Measurements from ENCODE around the gene RBBP5.

The RBBP5 gene

GRCh38 chr1:205111354-205111753 lies 10.4 kb downstream of the RBBP5 start:
- H3K4me1 ChIP-seq (ENCODE audit: low read length): peaks cover 18% of the 10 kb centered on the region
- peak overlapping the region; percentile 59 for H3K27ac ChIP-seq (ENCODE audit: low read length)
- peaks cover 9% of the 10 kb centered on the region for H4K20me1 ChIP-seq (ENCODE audit: insufficient read depth, low read length)
- peaks cover 11% of the 10 kb centered on the region for H3K79me2 ChIP-seq (ENCODE audit: low read length)
- peaks cover 48% of the 10 kb centered on the region for H3K36me3 ChIP-seq (replicated peaks; ENCODE audit: low read depth, low read length)
- H3K9ac ChIP-seq (ENCODE audit: low read length): no peak overlapping the region
- H3K4me2 ChIP-seq (ENCODE audit: low read length): peak overlapping the region; percentile 44
- H2AFZ ChIP-seq (ENCODE audit: low read depth, low read length): no peak overlapping the region
- H3K4me3 ChIP-seq (ENCODE audit: low read length): no peak overlapping the region
- no peaks in the 10 kb centered on the region for H3K9me3 ChIP-seq (ENCODE audit: insufficient read depth, low read length)
- TF ChIP-seq EZH2phosphoT487 (IDR thresholded peaks at IDR 0.05; ENCODE audit: low read depth) (no peak), CTCF (IDR thresholded peaks at IDR 0.05; ENCODE audit: low read depth, low read length) (no peak)
- H3K27me3 ChIP-seq (ENCODE audit: low read depth, low read length): no peaks in the 10 kb centered on the region

- Histone ChIP-seq H3K4me2 (ENCODE audit: low read length) (no peak overlapping the region), H3K36me3 (replicated peaks; ENCODE audit: low read depth, low read length) (peaks cover 55% of the 10 kb centered on the region), H3K4me3 (ENCODE audit: low read length) (no peak overlapping the region), H3K4me1 (ENCODE audit: low read length) (peaks cover 18% of the 10 kb centered on the region), H3K27me3 (ENCODE audit: low read depth, low read length) (no peaks in the 10 kb centered on the region), H2AFZ (ENCODE audit: low read depth, low read length) (no peak overlapping the region), H3K9me3 (ENCODE audit: insufficient read depth, low read length) (no peaks in the 10 kb centered on the region), H3K9ac (ENCODE audit: low read length) (no peak overlapping the region), H3K79me2 (ENCODE audit: low read length) (peaks cover 10% of the 10 kb centered on the region), H3K27ac (ENCODE audit: low read length) (no peak overlapping the region), H4K20me1 (ENCODE audit: insufficient read depth, low read length) (peaks cover 13% of the 10 kb centered on the region)
- TF ChIP-seq EZH2phosphoT487 (IDR thresholded peaks at IDR 0.05; ENCODE audit: low read depth) (no peak), CTCF (IDR thresholded peaks at IDR 0.05; ENCODE audit: low read depth, low read length) (no peak)
Measured at GRCh38 chr1:205109711-205110110, 12.1 kb downstream of the RBBP5 start.

- Histone ChIP-seq H3K9ac (ENCODE audit: low read length) (no peak overlapping the region), H3K36me3 (replicated peaks; ENCODE audit: low read depth, low read length) (peaks cover 52% of the 10 kb centered on the region), H2AFZ (ENCODE audit: low read depth, low read length) (no peak overlapping the region), H3K4me2 (ENCODE audit: low read length) (no peak overlapping the region), H3K4me1 (ENCODE audit: low read length) (peaks cover 18% of the 10 kb centered on the region), H3K4me3 (ENCODE audit: low read length) (no peak overlapping the region), H3K27ac (ENCODE audit: low read length) (no peak overlapping the region), H3K27me3 (ENCODE audit: low read depth, low read length) (no peaks in the 10 kb centered on the region), H3K79me2 (ENCODE audit: low read length) (peaks cover 9% of the 10 kb centered on the region), H3K9me3 (ENCODE audit: insufficient read depth, low read length) (no peaks in the 10 kb centered on the region), H4K20me1 (ENCODE audit: insufficient read depth, low read length) (peaks cover 13% of the 10 kb centered on the region)
- TF ChIP-seq EZH2phosphoT487 (IDR thresholded peaks at IDR 0.05; ENCODE audit: low read depth): no peak
- TF ChIP-seq CTCF (IDR thresholded peaks at IDR 0.05; ENCODE audit: low read depth, low read length): no peak
Measured at GRCh38 chr1:205109269-205109668, 12.5 kb downstream of the RBBP5 start.

- H3K9me3 ChIP-seq (ENCODE audit: insufficient read depth, low read length): no peaks in the 10 kb centered on the region
- no peak for TF ChIP-seq CTCF (IDR thresholded peaks at IDR 0.05; ENCODE audit: low read depth, low read length)
- no peak for TF ChIP-seq EZH2phosphoT487 (IDR thresholded peaks at IDR 0.05; ENCODE audit: low read depth)
- no peak overlapping the region for H3K4me3 ChIP-seq (ENCODE audit: low read length)
- H3K79me2 ChIP-seq (ENCODE audit: low read length): peaks cover 9% of the 10 kb centered on the region
- H4K20me1 ChIP-seq (ENCODE audit: insufficient read depth, low read length): peaks cover 13% of the 10 kb centered on the region
- H3K27ac ChIP-seq (ENCODE audit: low read length): no peak overlapping the region
- H3K4me1 ChIP-seq (ENCODE audit: low read length): peaks cover 18% of the 10 kb centered on the region
- H3K36me3 ChIP-seq (replicated peaks; ENCODE audit: low read depth, low read length): peaks cover 52% of the 10 kb centered on the region
- H2AFZ ChIP-seq (ENCODE audit: low read depth, low read length): no peak overlapping the region
- H3K27me3 ChIP-seq (ENCODE audit: low read depth, low read length): no peaks in the 10 kb centered on the region
- H3K9ac ChIP-seq (ENCODE audit: low read length): no peak overlapping the region
- no peak overlapping the region for H3K4me2 ChIP-seq (ENCODE audit: low read length)
Measured at GRCh38 chr1:205108464-205108863, 13.3 kb downstream of the RBBP5 start.
